ENCODE measurements around the gene ZNF17.

Gene ZNF17

DNA sequence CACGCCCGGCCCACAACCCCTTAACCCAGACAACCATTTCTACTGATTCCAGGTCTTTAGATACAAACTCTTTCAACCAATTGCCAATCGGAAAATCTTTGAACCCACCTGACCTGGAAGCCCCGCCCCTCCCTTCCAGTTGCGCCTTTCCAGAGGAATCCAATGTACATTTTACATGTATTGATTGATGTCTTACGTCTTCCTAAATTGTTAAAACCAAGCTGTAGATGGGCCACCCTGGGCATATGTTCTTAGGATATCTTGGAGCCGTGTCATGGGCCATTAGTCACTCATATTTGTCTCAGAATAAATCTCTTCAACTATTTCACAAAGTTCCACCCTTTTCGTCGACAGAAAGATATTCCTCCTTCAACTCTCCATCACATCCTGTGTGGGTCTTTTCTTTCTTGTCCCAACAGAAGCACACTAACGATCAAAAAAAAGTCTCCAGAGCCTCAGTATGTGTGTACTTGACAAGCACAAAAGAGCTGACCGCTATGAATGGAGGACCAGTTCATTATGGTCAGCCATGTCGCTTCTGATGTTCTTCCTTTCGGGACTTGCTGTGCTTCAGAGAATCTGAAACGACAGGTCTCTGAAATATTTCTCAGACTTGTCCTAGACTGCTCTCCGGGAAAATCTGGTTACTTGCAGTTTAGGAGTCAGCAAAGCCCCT is 23.6 kb downstream of the ZNF17 start:
- no peak for DNase-seq

DNA sequence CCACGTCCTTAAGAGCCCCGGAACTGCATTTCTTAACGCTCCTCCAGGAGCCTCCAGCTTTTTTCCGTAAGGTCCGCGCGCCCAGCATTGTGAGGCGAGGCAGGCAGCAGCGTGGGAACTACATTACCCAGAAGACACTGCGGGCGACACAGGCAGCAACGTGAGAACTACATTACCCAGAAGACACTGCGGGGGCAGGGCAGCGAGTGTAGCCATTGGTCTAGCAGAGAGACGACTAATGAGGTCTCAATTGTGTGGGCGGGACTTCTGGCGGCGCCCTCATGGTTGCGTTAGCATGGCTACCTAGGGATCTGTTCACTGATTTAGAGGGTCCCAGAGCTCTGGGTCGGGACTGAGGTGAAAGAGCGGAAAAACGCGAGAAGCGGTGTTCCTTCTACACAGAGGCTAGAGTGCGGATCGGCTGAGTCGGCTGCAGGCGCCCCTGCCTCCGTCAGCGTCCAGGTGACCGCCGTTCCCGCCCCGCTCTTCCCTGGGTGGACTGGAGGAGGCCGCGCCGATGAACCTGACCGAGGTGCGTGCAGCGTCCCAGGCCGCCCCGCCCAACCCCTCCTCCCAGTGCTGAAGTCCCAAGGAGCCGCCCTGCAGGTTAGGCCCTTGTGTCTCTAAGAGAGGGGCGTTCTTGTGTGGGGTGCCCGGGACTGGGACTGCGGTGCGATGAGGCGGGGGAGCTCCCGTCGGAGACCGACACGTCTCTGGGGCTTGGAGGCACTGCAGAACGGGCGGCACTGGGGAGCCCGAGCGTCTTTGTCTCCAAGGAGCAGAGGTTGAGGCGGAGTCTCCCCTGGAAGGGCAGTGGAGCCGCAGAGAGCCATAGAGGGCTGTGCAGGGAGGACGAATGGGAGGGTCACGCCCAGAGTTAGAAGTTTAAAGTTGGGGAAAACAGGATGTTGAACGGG is 24.4 kb downstream of the ZNF17 start, which contains the start of gene ZNF749:
Gene ZNF749 (plus strand): TSS at position 264 of the 917 bp plus-strand sequence. CDS start 254 bp downstream, at position 518.
- peak; percentile 98 for DNase-seq

DNA sequence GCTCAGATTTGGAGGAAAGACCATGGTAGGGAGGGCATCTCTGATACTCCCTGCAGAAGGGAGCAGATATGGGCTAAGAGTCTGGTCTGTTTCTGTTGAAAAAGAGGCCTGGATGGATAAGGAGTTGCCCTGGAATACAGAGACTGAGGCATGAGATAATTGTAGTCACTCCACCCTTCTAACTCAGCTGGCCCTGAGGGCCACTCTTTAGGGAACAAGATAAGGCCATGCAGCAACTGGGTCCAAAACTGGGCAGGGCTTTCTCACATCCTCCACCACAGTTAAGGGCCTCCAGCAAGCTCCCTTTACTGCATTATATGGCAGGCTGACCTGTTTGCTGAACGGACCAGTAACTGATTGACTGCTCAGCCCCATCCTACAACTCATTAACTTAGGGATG is 25.5 kb downstream of the ZNF17 start:
- DNase-seq: no peak

DNA sequence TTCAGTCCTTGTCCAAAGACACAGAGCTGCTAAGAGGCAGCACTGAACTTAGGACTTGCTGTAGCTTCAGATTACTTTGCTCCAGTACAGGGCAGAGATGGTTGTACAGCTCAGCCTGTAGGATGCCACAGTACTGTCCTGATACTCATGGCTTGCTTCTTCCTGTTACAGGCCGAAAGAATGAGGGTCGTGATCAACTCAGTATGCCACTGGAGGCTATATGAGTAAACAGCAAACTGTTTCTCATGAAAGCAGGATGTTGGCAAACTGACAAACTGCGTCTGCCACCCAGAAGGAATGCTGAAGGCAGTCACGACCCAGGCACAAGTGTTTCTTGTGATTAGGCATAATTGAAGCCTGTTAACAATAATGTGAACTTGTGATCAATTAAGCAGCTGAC is 27.0 kb downstream of the ZNF17 start:
- no peak for DNase-seq

DNA sequence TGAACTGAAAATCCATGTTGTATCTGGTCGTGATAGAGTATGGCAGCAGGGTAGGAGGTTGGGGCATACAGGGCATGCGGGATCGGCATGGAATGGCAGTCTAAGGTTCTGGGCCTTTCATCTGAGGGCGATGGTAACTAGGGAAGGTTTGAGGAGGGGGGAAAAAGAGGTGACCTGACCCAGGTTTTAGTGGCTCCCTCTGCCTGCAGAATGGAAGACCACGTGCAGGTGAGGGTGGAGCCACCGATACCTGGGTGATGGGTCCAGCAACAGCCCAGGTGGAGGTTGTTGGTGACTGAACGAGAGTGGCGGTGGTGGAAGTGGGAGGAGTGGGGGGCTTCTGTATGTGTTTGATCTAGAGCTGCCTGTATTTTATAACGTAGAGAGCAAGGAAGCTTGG is 28.0 kb downstream of the ZNF17 start:
- no peak for DNase-seq

DNA sequence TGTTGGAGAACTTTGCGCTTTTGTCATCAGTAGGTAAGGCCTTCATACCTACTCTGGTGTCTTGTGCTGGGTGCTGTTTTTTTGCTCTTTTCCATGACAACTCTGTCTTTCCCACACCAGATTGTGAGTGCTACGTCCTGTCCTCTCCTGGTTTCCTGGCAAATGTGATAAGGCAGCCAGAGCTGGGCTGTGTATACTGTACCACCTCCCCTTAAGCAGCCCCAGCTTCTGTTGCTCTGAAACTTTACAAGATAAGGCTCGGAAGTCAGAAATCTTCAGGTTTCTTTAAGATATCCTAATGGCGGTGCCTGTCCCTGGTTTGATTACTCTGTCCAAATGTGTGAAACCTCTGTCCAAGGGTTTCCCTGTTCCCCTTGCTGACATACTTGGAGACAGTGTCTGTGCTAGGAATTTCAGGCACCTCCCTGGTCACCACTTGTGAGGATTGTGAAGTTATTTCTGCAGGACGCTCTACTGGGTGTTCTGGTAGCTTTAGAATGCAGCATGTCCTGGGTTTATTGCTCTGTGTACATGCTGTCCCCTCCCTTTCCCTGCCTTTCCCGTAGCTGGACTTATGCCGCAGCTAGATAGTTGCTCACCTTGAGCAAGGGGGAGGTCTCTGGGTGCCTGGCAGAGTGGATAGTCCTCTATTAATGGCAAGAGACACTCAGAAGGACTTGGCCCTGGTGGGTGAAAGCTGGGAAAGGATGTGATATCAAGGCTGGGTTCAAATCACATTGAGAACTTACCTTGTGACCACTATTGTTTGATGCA is 31.2 kb downstream of the ZNF17 start:
- no peak for DNase-seq

DNA sequence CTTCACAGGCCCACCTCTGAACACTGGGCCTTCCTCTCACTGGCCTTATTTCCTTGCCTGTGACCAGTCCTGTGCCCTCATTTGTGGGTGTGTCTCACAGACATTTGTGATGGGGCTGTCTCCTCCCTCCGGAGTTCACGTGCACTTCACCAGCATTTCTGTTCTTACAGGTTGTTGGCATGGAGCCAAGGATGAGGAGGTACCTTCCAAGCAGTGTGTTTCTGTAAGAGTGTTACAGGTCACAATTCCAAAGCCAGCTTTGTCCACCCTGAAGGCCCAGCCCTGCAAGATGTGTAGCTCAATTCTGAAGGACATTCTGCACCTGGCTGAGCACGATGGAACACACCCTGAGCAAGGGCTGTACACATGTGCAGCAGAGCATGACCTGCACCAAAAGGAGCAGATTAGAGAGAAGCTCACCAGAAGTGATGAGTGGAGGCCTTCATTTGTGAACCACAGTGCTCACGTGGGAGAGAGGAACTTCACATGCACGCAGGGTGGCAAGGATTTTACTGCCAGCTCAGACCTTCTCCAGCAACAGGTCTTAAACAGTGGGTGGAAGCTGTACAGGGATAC is 32.2 kb downstream of the ZNF17 start:
- no peak for DNase-seq

DNA sequence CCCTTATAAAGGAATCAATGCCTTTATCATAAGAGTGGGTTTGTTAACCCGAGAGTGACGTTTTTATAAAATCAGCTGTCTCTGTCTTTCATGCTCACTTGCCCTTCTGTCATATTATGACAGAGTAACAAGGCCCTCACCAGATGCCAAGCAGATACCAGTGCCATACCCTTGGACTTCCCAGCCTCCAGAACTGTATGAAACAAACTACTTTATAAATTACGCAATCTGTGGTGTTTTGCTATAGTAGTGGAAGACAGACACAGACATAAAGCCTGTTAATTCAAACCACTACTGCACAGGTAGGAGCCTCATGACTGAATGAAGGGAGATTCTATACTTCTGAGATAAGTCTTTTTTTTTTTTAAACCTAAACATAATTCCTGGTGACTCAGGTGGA is 41.3 kb downstream of the ZNF17 start:
- DNase-seq: no peak

DNA sequence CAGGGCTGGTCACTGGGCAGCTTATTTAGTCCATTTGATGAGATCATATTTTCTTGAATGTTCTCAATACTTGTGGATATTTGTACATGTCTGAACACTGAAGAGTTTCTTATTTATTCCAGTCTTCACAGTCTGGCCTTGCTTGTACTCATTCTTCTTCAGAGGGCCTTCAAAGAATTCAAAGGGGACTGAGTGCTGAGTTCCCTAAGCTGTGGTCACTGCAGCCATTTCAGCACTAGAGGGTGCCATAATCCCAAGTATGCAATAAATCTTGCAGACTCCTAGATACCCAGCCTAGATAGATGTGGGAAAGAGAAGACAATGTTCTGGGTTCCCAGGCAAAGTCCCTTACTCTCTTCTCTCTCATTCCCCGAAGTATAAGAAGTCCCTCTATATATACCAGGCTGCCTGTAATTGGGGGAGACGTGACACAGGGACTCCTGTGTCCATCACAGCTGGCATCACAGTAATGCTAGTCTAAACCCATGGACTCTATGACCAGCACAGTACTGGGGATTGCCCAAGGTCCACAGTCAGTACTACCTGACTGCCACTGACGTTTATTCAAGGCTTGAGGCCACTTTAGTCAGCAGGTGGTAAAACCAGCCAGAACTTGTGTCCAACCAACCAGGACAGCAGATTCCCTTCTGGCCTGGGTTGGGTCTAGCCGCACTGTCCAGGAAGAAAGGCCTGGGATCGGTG is 54.9 kb downstream of the ZNF17 start:
- peak; percentile 29 for DNase-seq

DNA sequence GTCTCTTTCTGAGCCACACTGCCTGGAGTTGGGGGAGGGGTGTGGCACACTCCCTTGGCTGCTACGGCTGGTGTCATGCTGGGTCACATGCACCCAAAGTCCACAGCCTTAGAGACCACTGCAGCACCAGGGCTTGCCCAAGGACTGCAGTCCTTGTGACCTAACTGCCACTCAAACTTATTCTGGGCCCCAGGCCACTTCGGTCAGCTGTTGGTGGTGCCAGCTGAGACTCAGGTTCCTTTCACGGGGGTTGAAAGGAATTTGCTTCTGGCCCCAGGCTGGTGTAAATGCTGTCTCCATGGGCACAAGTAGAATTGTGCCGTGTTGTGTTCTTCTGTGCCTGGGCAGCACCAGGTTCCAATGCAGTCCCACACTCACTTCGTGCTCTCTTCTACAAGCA is 55.5 kb downstream of the ZNF17 start:
- DNase-seq: no peak
